Psoas muscle (tissue), 8 donors: ENCODE measurements around the gene CASZ1. TPM values are rescaled to one million over a fixed set of nuclear protein-coding genes. Genes with fewer than 3 reads are reported as not detected.

Experiments
- ATAC-seq, 4 donors: fragments of 200-7000 bp; cut with Tn5 transposase; one replicate each; pipeline ENCODE4 v1.9.1; 2020; ENCODE audit warnings: moderate library complexity in 3 of 4, mild to moderate bottlenecking in 2 of 4
- DNase-seq, 2 donors: peaks; one replicate each; pipeline ENCODE4 v3.0.0-alpha.2; 2020
- H3K27ac ChIP-seq: fragments of 200-600 bp; one replicate; pipeline ENCODE4 v1.8.0; 2022
- H3K27me3 ChIP-seq, 3 donors: fragments of 200-600 bp in 1 of 3; one replicate each; pipeline versions ENCODE4 v1.6.1 to v1.8.0; 2013 to 2022; ENCODE audit warnings: low read length in 2 of 3, mild to moderate bottlenecking in 2 of 3, moderate library complexity in 1 of 3; ENCODE audit not compliant: insufficient read depth in 3 of 3
- H3K36me3 ChIP-seq, 2 donors: fragments of 200-600 bp in 1 of 2; one replicate each; pipeline versions ENCODE4 v1.6.1 to v1.8.0; 2013 to 2022; ENCODE audit warnings: low read depth in 1 of 2, mild to moderate bottlenecking in 1 of 2, moderate library complexity in 1 of 2; ENCODE audit not compliant: insufficient read depth in 1 of 2
- H3K4me1 ChIP-seq: fragments of 200-600 bp; one replicate; pipeline ENCODE4 v1.8.0; 2022
- H3K4me3 ChIP-seq: fragments of 200-600 bp; one replicate; pipeline ENCODE4 v1.8.0; 2022; ENCODE audit warnings: mild to moderate bottlenecking
- H3K9me3 ChIP-seq: fragments of 200-600 bp; one replicate; pipeline ENCODE4 v1.8.0; 2022
- WGBS, 3 donors: extraction: QIAGEN DNeasy Blood & Tissue Kit; methylation state at CpG; one replicate each; pipeline versions ENCODE4 v1.1.6 to v1.1.7; 2013; 5-methylcytosine and 5-hydroxymethylcytosine counted together
- intact Hi-C, 2 donors: fragments of 100-400 bp; cut with DNase I; formaldehyde crosslinking; loops; one replicate each; pipeline versions ENCODE4 v1.11.0 to v1.14.2; 2022
- polyA plus RNA-seq, 3 donors: library from polyadenylated mRNA; stranded (reverse); fragments of 200-250 nt; gene quantifications; one replicate each; pipeline ENCODE4 v1.2.3, GENCODE V29; 2013
- total RNA-seq, 4 donors: library from RNA; stranded (reverse); fragmentation: NEBNext Ultra II Directional in 2 of 4; extraction: Animal tissue kit (Norgen Biotek cat#: 25700) in 2 of 4; gene quantifications; one replicate each; pipeline versions ENCODE4 v1.2.1 to v1.2.4, GENCODE V29; 2021 to 2023
- TF ChIP-seq, protein P1 (sequence below): fragments of 200-600 bp; IDR thresholded peaks from one replicate; pipeline ENCODE4 v1.8.0; 2022; ENCODE audit warnings: antibody characterized with exemption
- donor health status: healthy with polysubstance abuse.
- donor health status: DM: no; HTN: no; CAD: no; lungs with moderate emphysema.
- donor health status: Bipolar disorder and iron deficiency.
- donor health status: healthy.
- donor health status: DM: yes; HTN: yes; CAD: no.
- donor health status: DM: no; HTN: no; CAD: no.
- donor health status: DM: no; HTN: no; CAD: no.
- donor health status: DM: yes; HTN: yes; CAD: no.

Gene CASZ1
- total and polyA plus RNA-seq, 7 donors = 2.6 to 83.3 (median 53.1) TPM

- H3K4me1 ChIP-seq = peaks cover 72% of the 10 kb centered on the region
- H3K36me3 ChIP-seq = peaks cover 0 to 14% of the 10 kb centered on the region in 2 donors
- 44 to 52% (median 48%) methylated on average over 6 of the region's 6 CpGs for WGBS, 3 donors
- H3K27me3 ChIP-seq = no peaks in the 10 kb centered on the region
- TF ChIP-seq, protein P1, sequence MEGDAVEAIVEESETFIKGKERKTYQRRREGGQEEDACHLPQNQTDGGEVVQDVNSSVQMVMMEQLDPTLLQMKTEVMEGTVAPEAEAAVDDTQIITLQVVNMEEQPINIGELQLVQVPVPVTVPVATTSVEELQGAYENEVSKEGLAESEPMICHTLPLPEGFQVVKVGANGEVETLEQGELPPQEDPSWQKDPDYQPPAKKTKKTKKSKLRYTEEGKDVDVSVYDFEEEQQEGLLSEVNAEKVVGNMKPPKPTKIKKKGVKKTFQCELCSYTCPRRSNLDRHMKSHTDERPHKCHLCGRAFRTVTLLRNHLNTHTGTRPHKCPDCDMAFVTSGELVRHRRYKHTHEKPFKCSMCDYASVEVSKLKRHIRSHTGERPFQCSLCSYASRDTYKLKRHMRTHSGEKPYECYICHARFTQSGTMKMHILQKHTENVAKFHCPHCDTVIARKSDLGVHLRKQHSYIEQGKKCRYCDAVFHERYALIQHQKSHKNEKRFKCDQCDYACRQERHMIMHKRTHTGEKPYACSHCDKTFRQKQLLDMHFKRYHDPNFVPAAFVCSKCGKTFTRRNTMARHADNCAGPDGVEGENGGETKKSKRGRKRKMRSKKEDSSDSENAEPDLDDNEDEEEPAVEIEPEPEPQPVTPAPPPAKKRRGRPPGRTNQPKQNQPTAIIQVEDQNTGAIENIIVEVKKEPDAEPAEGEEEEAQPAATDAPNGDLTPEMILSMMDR = no peak
- peak overlapping the region; percentile 30 for H3K4me3 ChIP-seq
- peak overlapping the region; percentile 60 for H3K27ac ChIP-seq
- H3K9me3 ChIP-seq = no peaks in the 10 kb centered on the region
- peak; percentile 11 to 37 (median 16) for ATAC-seq
- intact Hi-C loops = no loop called here
- DNase-seq = no peak
Measured at GRCh38 chr1:10762153-10762523, 34.3 kb downstream of the CASZ1 start.

- intact Hi-C loops = no loop called here
- H3K27ac ChIP-seq = peak overlapping the region; percentile 60
- peak; percentile 25 to 45 (median 42) for ATAC-seq
Measured at GRCh38 chr1:10761503-10762152, 34.8 kb downstream of the CASZ1 start.

DNA sequence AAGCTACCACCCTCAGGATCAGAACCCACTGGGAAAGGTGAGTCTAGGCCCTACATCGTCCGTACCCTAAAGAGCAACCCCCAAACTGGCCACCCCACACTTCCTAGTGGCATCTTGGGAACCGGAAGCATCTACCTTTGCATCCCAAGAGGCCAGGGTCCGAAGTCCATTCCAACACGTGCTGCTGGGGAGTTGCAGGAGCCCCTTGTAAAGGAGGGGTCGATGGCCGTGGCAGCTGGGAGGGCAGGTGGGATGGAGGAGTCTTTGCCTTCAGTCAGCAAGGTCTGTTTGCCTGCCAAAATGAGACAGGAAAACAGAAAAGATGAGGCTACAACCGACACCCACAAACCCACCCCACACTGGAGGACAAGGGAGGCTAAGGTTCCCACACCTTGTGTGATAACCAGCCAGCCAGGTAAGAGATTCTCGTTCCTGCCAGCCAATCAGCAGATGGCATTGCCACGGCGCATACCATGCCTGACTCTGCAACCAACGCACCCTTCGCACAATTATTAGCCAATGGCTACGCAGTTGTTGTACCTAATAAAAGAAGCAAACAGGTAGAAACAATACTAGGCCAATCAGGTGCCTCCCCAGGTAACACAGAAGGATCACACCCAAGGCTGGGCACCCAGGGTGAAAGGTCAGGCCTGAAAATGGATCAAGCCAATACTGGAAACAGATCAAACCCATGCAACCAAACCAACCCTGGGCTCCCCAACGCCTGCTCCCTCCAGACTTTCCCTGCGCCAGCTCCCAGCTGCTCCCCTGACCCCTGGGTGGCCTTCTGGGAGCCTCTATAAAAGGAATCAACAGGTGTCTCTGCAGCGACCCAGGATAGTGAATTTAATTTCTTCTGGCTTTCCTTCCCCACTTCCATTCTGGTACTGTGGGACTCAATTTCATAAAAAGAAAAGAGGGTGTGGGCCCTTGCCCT is 35.6 kb downstream of the CASZ1 start:
- no peaks in the 10 kb centered on the region for H3K27me3 ChIP-seq
- H3K4me3 ChIP-seq = peak overlapping the region; percentile 30
- peaks cover 75% of the 10 kb centered on the region for H3K4me1 ChIP-seq
- DNase-seq (no peak), ATAC-seq (no peak)
- TF ChIP-seq, protein P1 = no peak
- no peak overlapping the region for H3K27ac ChIP-seq
- peaks cover 0 to 14% of the 10 kb centered on the region in 2 donors for H3K36me3 ChIP-seq
- intact Hi-C loops = no loop called here
- H3K9me3 ChIP-seq = no peaks in the 10 kb centered on the region
- 75 to 81% (median 76%) methylated on average over 17 of the region's 17 CpGs for WGBS, 3 donors

More at GRCh38 chr1:10761503-10762152, 34.8 kb downstream of the CASZ1 start:
- TF ChIP-seq, protein P1 = no peak
- H3K9me3 ChIP-seq = no peaks in the 10 kb centered on the region
- WGBS, 3 donors = 50 to 58% (median 50%) methylated on average over 23 of the region's 23 CpGs
- H3K4me3 ChIP-seq = peak overlapping the region; percentile 30
- H3K4me1 ChIP-seq = peaks cover 75% of the 10 kb centered on the region
- DNase-seq = no peak
- H3K36me3 ChIP-seq = peaks cover 0 to 14% of the 10 kb centered on the region in 2 donors
- no peaks in the 10 kb centered on the region for H3K27me3 ChIP-seq

DNA sequence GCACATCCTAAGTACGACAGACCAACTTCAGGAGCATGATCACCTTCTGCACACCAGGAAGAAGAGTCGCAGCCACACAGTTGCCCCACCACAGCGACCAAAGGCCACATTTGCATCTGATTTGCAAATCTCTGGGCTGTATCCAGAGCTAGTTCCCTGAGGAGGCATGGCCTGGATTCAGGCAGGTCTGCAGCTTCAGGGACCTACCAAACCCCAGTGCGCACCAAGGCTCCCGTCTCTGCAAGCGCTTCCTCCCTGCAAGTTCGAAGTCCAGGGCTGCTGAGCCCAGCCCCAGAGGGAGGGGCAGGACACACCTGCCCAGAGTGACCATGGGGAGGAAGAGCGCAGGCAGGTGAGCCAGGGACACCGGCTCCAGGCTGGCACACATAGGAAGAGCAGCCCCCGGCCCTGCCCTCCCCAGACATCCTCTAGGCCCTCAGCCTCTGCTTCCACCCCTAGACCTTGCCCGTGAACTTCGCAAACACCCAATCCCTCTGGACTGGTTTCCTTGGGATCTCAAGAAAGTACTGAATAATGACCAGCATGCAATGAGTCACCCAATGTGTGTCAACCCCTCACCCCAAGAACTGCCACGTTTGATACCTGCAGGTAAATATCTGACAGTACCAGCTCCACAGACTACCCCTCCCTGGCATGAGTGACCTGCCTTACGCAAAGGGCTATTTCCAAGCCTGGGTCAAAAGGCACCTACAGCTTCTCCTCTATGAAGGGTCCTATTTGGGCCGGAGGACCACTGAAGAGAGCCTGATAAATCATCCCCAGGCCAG is 36.8 kb downstream of the CASZ1 start:
- H3K9me3 ChIP-seq = no peaks in the 10 kb centered on the region
- no peak overlapping the region for H3K4me3 ChIP-seq
- intact Hi-C loops = no loop called here
- no peak for DNase-seq
- peaks cover 73% of the 10 kb centered on the region for H3K4me1 ChIP-seq
- TF ChIP-seq, protein P1 = no peak
- H3K27ac ChIP-seq = no peak overlapping the region
- no peaks in the 10 kb centered on the region for H3K27me3 ChIP-seq
- no peak for ATAC-seq
- peaks cover 0 to 14% of the 10 kb centered on the region in 2 donors for H3K36me3 ChIP-seq
- WGBS, 3 donors = 79 to 91% (median 84%) methylated on average over 15 of the region's 15 CpGs
